Activated naive CD4-positive, alpha-beta T cell treated with anti-CD3 and anti-CD28 coated beads, Interleukin-2, amount 50 U/mL, for 24 hours (primary cell): ENCODE data around the gene ADAMTS6.

Experiments
- H3K27ac Mint-ChIP-seq: one replicate; pipeline ENCODE4 v1.8.0; 2021; ENCODE audit warnings: mild to moderate bottlenecking, mixed read lengths
- H3K27me3 Mint-ChIP-seq: one replicate; pipeline ENCODE4 v1.8.0; 2021; ENCODE audit warnings: mixed read lengths
- H3K36me3 Mint-ChIP-seq: one replicate; pipeline ENCODE4 v1.8.0; 2021; ENCODE audit warnings: mixed read lengths
- H3K4me1 Mint-ChIP-seq: one replicate; pipeline ENCODE4 v1.8.0; 2021; ENCODE audit warnings: mixed read lengths
- H3K4me3 Mint-ChIP-seq: one replicate; pipeline ENCODE4 v1.8.0; 2021; ENCODE audit warnings: mild to moderate bottlenecking, mixed read lengths
- H3K9me3 Mint-ChIP-seq: one replicate; pipeline ENCODE4 v1.8.0; 2021; ENCODE audit warnings: mixed read lengths

ADAMTS6 gene

GRCh38 chr5:65144136-65144871 is 337.4 kb downstream of the ADAMTS6 start:
- Mint-ChIP-seq H3K9me3 (no peaks in the 10 kb centered on the region), H3K4me3 (no peak overlapping the region), H3K4me1 (no peaks in the 10 kb centered on the region), H3K27ac (no peak overlapping the region), H3K36me3 (no peaks in the 10 kb centered on the region), H3K27me3 (peaks cover 6% of the 10 kb centered on the region)

GRCh38 chr5:65142511-65143011 is 339.2 kb downstream of the ADAMTS6 start:
- Mint-ChIP-seq H3K27ac (no peak overlapping the region), H3K9me3 (no peaks in the 10 kb centered on the region), H3K36me3 (no peaks in the 10 kb centered on the region), H3K4me1 (no peaks in the 10 kb centered on the region), H3K27me3 (peaks cover 6% of the 10 kb centered on the region), H3K4me3 (no peak overlapping the region)

- H3K4me1 Mint-ChIP-seq, result no peaks in the 10 kb centered on the region
- no peak overlapping the region for H3K4me3 Mint-ChIP-seq
- H3K27ac Mint-ChIP-seq, result no peak overlapping the region
- no peaks in the 10 kb centered on the region for H3K9me3 Mint-ChIP-seq
- no peaks in the 10 kb centered on the region for H3K36me3 Mint-ChIP-seq
- H3K27me3 Mint-ChIP-seq, result peaks cover 6% of the 10 kb centered on the region
These were observed 339.7 kb downstream of the ADAMTS6 start for GRCh38 chr5:65142016-65142415.

- H3K9me3 Mint-ChIP-seq, result no peaks in the 10 kb centered on the region
- H3K4me1 Mint-ChIP-seq, result no peaks in the 10 kb centered on the region
- H3K36me3 Mint-ChIP-seq, result no peaks in the 10 kb centered on the region
- peaks cover 6% of the 10 kb centered on the region for H3K27me3 Mint-ChIP-seq
- no peak overlapping the region for H3K4me3 Mint-ChIP-seq
- H3K27ac Mint-ChIP-seq, result no peak overlapping the region
These were observed 340.2 kb downstream of the ADAMTS6 start for GRCh38 chr5:65141493-65141892.

- Mint-ChIP-seq H3K27me3 (no peaks in the 10 kb centered on the region), H3K9me3 (no peaks in the 10 kb centered on the region), H3K4me1 (no peaks in the 10 kb centered on the region), H3K36me3 (no peaks in the 10 kb centered on the region), H3K4me3 (no peak overlapping the region), H3K27ac (no peak overlapping the region)
These were observed 344.1 kb downstream of the ADAMTS6 start for GRCh38 chr5:65137631-65138030.

GRCh38 chr5:65133477-65134110 is 348.1 kb downstream of the ADAMTS6 start:
- no peaks in the 10 kb centered on the region for H3K9me3 Mint-ChIP-seq
- no peaks in the 10 kb centered on the region for H3K27me3 Mint-ChIP-seq
- no peaks in the 10 kb centered on the region for H3K36me3 Mint-ChIP-seq
- no peaks in the 10 kb centered on the region for H3K4me1 Mint-ChIP-seq
- H3K4me3 Mint-ChIP-seq, result no peak overlapping the region
- no peak overlapping the region for H3K27ac Mint-ChIP-seq

- no peak overlapping the region for H3K4me3 Mint-ChIP-seq
- no peaks in the 10 kb centered on the region for H3K36me3 Mint-ChIP-seq
- no peak overlapping the region for H3K27ac Mint-ChIP-seq
- H3K27me3 Mint-ChIP-seq, result no peaks in the 10 kb centered on the region
- no peaks in the 10 kb centered on the region for H3K9me3 Mint-ChIP-seq
- H3K4me1 Mint-ChIP-seq, result no peaks in the 10 kb centered on the region
These were observed 349.3 kb downstream of the ADAMTS6 start for GRCh38 chr5:65132386-65132785.

GRCh38 chr5:65128226-65128625 is 353.5 kb downstream of the ADAMTS6 start:
- H3K36me3 Mint-ChIP-seq, result no peaks in the 10 kb centered on the region
- H3K27me3 Mint-ChIP-seq, result no peaks in the 10 kb centered on the region
- H3K4me3 Mint-ChIP-seq, result no peak overlapping the region
- H3K27ac Mint-ChIP-seq, result no peak overlapping the region
- H3K4me1 Mint-ChIP-seq, result no peaks in the 10 kb centered on the region
- no peaks in the 10 kb centered on the region for H3K9me3 Mint-ChIP-seq

GRCh38 chr5:65127161-65127901 is 354.4 kb downstream of the ADAMTS6 start:
- no peak overlapping the region for H3K27ac Mint-ChIP-seq
- H3K36me3 Mint-ChIP-seq, result no peaks in the 10 kb centered on the region
- no peaks in the 10 kb centered on the region for H3K4me1 Mint-ChIP-seq
- no peaks in the 10 kb centered on the region for H3K27me3 Mint-ChIP-seq
- no peaks in the 10 kb centered on the region for H3K9me3 Mint-ChIP-seq
- H3K4me3 Mint-ChIP-seq, result no peak overlapping the region

GRCh38 chr5:65126542-65127069 is 355.1 kb downstream of the ADAMTS6 start:
- H3K36me3 Mint-ChIP-seq, result no peaks in the 10 kb centered on the region
- H3K27me3 Mint-ChIP-seq, result no peaks in the 10 kb centered on the region
- no peak overlapping the region for H3K4me3 Mint-ChIP-seq

GRCh38 chr5:65125591-65126541 is 355.9 kb downstream of the ADAMTS6 start:
- no peak overlapping the region for H3K4me3 Mint-ChIP-seq
- H3K27me3 Mint-ChIP-seq, result no peaks in the 10 kb centered on the region
- H3K4me1 Mint-ChIP-seq, result no peaks in the 10 kb centered on the region
- H3K36me3 Mint-ChIP-seq, result no peaks in the 10 kb centered on the region
- H3K27ac Mint-ChIP-seq, result no peak overlapping the region
- H3K9me3 Mint-ChIP-seq, result no peaks in the 10 kb centered on the region

More at GRCh38 chr5:65126542-65127069, 355.1 kb downstream of the ADAMTS6 start:
- no peaks in the 10 kb centered on the region for H3K4me1 Mint-ChIP-seq
- H3K27ac Mint-ChIP-seq, result no peak overlapping the region
- H3K9me3 Mint-ChIP-seq, result no peaks in the 10 kb centered on the region

GRCh38 chr5:65121880-65122436 is 359.8 kb downstream of the ADAMTS6 start:
- H3K9me3 Mint-ChIP-seq, result peaks cover 6% of the 10 kb centered on the region
- H3K4me1 Mint-ChIP-seq, result no peaks in the 10 kb centered on the region
- H3K27ac Mint-ChIP-seq, result no peak overlapping the region
- H3K4me3 Mint-ChIP-seq, result no peak overlapping the region
- H3K27me3 Mint-ChIP-seq, result no peaks in the 10 kb centered on the region
- peaks cover 2% of the 10 kb centered on the region for H3K36me3 Mint-ChIP-seq

- Mint-ChIP-seq H3K4me3 (no peak overlapping the region), H3K36me3 (peaks cover 2% of the 10 kb centered on the region), H3K4me1 (no peaks in the 10 kb centered on the region), H3K27ac (no peak overlapping the region), H3K27me3 (no peaks in the 10 kb centered on the region), H3K9me3 (peaks cover 6% of the 10 kb centered on the region)
These were observed 361.3 kb downstream of the ADAMTS6 start for GRCh38 chr5:65120371-65120967.

GRCh38 chr5:65117525-65117924 is 364.2 kb downstream of the ADAMTS6 start:
- Mint-ChIP-seq H3K4me1 (no peaks in the 10 kb centered on the region), H3K9me3 (peaks cover 6% of the 10 kb centered on the region), H3K27ac (no peak overlapping the region), H3K4me3 (no peak overlapping the region), H3K27me3 (no peaks in the 10 kb centered on the region), H3K36me3 (peaks cover 2% of the 10 kb centered on the region)
